PC-9 (cell line): ENCODE results near the gene LRP1.

Experiments
- EZH2 ChIP-seq: fragments of 200-600 bp; sonication (generic); IDR thresholded peaks from 2 replicates; pipeline ENCODE4 v1.8.0; 2017; ENCODE audit warnings: antibody characterized with exemption, low read depth
- TF ChIP-seq, protein P1 (sequence below): fragments of 200-600 bp; sonication (generic); conservative IDR thresholded peaks from 2 replicates; pipeline ENCODE4 v1.6.1; 2017; ENCODE audit warnings: mixed run types, antibody characterized with exemption, mild to moderate bottlenecking, moderate library complexity

DNA sequence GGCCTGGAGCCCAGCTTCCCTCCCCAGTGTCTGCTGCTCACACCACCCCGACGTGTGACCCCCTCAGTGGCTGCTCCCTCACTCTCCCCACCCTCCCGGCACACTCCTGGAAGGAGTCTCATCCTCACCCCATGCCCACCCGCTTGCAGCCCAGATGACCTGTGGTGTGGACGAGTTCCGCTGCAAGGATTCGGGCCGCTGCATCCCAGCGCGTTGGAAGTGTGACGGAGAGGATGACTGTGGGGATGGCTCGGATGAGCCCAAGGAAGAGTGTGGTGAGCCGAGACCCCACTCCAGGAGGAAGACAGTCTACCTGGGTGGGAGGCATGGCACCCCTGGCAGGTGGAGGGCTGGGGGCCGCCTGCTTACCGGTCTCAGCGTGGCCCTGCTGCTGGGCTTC is 73.3 kb downstream of the LRP1 start:
- no peak for TF ChIP-seq EZH2
- TF ChIP-seq, protein P1, sequence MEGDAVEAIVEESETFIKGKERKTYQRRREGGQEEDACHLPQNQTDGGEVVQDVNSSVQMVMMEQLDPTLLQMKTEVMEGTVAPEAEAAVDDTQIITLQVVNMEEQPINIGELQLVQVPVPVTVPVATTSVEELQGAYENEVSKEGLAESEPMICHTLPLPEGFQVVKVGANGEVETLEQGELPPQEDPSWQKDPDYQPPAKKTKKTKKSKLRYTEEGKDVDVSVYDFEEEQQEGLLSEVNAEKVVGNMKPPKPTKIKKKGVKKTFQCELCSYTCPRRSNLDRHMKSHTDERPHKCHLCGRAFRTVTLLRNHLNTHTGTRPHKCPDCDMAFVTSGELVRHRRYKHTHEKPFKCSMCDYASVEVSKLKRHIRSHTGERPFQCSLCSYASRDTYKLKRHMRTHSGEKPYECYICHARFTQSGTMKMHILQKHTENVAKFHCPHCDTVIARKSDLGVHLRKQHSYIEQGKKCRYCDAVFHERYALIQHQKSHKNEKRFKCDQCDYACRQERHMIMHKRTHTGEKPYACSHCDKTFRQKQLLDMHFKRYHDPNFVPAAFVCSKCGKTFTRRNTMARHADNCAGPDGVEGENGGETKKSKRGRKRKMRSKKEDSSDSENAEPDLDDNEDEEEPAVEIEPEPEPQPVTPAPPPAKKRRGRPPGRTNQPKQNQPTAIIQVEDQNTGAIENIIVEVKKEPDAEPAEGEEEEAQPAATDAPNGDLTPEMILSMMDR: no peak
